T follicular helper cell (primary cell): ENCODE measurements around the gene SMURF1.

Experiments used
- DNase-seq: peaks from one replicate; pipeline ENCODE4 v3.0.0-alpha.2; 2020; ENCODE audit warnings: low read depth

SMURF1 gene

GRCh38 chr7:99029466-99030435, 114.2 kb downstream of the SMURF1 start:
- no peak for DNase-seq

- DNase-seq: no peak
These were observed 115.5 kb downstream of the SMURF1 start for GRCh38 chr7:99028261-99028973.

DNA sequence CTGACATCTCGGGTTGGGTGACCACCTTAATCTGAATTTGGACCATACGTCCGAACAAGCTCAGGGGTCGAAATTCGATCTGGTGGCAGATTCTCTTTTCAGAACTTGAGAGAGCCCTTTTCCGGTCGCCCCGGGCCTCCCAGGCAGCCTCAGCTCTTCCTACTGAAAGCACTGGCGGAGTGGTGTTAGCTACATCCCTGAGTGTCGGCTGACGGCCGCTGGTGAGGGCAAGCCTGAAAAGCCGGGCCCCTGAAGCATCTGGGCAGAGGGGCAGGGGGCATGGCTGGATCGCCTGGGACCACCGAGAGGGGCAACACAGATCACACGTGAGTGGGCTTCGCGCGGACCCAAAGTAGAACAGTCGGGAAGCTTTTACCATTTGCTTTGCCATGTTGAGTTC, 116.1 kb downstream of the SMURF1 start:
- no peak for DNase-seq

DNA sequence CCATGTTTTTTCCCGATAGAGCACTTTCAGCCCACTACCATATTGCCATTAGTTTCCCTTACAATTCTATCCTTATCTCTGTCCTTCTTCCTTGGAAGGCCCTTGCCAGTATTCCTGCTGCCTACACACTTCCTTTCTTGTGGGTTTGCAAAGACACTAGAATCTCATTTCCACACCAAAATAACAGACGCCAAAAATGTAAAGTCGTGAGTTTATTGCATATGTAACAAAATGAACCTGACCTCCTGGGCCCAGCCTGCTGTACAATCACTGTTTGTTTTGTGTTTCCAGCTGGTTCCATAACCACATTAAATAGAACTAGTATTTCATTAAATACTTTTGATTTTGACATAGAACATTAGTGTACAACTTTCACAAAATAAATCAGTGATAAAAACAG, 116.7 kb downstream of the SMURF1 start:
- DNase-seq: no peak

GRCh38 chr7:99024066-99024465, 119.8 kb downstream of the SMURF1 start:
- no peak for DNase-seq

DNA sequence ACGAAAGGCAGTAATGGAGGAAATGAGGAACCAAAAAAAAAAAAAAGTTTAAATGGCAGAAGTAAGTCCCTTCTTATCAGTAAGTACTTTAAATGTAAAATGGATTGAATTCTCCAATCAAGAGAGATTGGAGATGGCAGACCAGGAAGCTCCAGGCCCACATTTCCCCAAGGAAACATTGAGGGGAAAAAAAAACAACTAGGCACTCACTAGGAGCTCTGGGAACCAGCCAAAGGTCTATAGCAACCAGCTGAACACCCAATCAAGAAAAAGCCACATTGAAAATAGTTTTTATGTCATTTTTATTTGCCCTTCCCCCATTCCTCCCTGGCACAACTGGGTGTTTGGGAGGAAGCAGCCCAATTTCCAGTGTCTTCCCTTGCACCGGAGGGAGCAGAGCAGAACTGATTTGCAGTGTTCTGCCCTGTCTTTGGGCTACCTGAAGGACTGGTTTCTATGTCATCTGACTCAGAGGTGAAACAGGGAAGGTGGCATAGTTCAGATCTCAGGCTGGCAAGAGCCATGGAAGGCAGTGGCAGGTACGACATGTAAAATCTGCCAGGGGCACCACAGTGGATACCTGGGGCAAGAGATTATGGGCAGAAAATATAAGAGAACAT, 121.9 kb downstream of the SMURF1 start:
- DNase-seq: no peak

- DNase-seq: no peak
These were observed 123.5 kb downstream of the SMURF1 start for GRCh38 chr7:99020413-99020715.

GRCh38 chr7:99019523-99020412, 124.1 kb downstream of the SMURF1 start:
- no peak for DNase-seq

DNA sequence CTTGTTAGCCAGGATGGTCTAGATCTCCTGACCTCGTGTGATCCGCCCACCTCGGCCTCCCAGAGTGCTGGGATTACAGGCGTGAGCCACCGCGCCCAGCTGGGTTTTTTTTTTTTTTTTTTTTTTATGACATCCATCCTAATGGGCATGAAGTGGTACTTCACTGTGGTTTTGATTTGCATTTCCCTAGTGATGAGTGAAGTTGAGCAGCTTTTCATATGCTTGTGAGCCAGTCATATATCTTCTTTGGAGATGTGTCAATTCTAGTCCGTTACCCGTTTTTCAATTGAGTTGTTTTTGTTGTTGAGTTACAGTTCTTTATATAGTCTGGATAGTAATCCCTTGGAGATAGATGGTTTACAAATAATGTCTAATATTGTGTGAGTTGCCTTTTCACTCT, 127.7 kb downstream of the SMURF1 start:
- DNase-seq: no peak

GRCh38 chr7:99014113-99014985, 129.6 kb downstream of the SMURF1 start:
- no peak for DNase-seq

DNA sequence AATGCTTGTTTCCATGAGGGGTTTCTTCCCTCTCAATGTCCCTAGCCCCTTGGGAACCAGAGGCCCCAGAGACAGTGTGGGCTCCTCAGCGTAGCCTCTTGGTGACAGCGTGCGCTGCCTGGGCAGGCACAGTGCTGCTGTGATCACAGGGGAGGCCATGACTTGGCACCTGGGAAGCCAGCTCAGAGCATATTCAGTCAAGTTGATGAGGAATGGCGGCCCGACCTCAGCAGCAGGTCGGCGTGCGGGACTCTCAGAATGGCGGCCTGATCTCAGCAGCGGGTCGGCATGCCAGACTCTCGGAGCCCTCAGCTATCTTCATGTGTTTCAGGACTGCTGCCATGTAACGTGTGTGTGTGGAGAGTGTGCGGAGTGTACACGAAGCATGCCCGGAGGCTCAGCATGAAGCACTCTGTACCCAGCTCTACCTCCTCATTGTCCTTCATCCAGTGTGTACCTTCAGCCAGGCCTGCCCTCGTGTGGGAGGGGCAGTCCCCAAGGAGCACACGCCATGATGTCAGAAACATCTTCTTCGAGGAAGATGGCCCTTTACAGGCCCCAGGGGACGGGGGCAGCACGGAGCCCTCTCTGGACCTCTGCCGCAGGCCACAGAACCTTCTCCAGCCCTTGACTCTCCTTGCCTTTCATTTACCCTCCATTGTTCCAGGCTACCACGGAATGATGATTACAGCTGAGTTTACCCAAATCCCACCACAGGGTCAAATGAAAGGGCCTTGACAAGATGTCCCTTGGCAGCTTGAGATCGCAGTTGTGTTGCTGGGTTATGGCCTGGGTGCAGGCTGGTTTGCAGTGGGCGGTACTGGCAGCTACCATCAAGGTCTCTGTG, 130.4 kb downstream of the SMURF1 start:
- no peak for DNase-seq

DNA sequence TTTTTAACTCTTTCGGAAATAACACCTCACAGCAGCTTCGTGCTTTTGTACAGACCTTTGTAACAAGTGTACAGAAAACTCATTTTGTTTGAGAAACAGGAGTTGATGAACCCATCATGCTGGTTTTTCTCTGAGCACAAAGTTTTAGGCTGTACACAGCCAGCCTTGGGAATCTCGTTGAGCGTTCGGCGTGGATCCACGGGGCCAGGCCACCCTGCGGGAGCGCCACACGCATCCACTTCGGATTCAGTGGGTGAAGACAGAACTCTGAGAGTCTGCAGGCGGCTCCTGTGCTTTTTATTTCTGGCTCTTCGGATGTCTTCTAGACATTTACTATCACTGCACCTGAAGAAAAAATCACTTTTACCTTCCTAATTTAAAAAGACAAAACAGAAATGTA, 131.2 kb downstream of the SMURF1 start:
- no peak for DNase-seq

DNA sequence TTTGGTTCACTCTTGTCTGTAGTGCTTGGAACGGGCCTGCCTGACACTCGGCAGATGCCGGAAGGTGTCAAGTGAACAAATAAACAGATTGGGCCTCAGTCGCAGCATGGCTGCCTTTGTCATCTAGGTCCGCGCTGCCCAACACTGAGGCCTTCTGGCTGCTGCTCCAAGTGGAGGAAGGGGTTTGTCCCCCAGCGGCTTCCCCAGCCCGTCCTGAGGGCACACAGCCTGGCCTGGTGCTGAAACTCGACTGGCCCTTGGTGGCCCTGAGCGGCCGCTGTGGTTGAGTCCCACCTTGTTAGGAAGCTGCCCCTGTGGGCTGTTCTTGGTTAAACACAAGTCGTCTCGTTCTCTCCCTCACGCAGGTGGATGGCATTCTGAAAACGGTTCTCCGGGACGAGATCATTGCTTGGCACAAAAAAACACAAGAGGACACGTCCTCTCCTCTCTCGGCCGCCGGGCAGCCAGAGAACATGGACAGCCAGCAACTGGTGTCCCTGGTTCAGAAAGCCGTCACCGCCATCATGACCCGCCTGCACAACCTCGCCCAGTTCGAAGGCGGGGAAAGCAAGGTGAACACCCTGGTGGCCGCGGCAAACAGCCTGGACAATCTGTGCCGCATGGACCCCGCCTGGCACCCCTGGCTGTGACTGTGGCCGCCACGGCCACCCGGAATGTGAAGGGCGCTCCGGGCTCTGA, 132.1 kb downstream of the SMURF1 start:
- DNase-seq: no peak

DNA sequence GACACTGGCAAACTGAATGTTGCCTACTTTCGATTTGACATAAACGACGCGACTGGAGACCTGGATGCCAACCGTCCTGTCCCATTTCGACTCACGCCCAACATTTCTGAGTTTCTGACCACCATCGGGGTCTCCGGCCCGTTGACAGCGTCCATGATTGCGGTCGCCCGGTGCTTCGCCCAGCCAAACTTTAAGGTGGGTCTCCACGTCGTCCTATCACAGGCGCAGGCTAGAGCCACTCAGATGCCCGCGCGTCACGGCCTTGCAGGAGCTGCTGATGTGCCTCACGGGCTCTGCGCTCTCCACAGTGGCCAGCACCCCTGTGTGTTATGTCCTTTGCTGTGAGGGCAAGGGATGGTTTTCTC, 132.6 kb downstream of the SMURF1 start:
- no peak for DNase-seq

- DNase-seq: no peak
These were observed 133.6 kb downstream of the SMURF1 start for GRCh38 chr7:99010281-99010680.

DNA sequence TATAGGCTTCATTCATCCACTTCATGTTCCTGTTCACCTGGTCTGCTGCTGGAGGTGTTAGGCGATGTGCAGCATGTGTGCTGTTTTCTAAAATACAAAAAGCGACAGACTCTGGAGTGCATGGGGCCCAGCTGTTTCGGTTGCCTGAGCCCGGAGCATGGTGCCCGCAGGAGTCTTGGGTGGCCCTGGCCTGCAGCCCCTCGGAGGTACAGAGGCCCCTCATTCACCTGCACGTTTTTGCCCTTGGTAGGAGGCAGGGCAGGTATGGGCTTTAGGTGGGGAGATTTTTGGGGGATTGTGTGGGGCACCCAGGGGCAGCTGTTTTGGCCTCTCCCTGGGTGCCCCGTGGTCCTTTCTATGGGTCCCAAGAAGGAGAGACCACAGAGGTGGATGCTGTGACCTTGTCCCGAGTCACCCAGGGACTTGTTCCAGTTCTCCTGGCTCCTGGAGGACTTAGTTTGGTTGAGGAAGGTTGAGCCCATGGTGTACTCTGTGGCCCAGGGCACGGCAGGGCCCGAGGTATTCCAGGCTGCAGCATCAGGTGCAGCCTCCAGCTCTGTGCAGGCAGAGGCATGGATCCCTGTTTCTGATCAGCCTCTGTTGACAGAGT, 134.9 kb downstream of the SMURF1 start:
- DNase-seq: no peak

DNA sequence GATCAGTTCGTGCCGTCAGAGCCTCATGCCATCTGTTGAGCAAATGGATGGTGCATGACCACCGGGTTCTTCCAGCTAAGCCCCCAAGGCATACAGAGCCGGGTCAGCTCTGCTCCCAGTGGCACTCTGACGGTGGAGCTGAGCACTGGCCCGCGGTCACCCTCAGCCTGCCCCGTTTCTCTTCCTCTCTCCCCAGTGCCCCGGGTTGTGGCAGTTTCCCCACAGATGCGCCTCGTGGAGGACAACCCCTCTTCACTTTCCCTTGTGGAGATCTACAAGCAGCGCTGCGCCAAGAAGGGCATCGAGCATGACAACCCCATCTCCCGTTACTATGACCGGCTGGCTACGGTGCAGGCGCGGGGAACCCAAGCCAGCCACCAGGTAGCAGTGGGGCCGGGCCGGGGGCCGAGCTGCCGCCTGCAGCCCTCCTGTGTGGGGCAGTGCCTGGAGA, 135.7 kb downstream of the SMURF1 start:
- DNase-seq: no peak

DNA sequence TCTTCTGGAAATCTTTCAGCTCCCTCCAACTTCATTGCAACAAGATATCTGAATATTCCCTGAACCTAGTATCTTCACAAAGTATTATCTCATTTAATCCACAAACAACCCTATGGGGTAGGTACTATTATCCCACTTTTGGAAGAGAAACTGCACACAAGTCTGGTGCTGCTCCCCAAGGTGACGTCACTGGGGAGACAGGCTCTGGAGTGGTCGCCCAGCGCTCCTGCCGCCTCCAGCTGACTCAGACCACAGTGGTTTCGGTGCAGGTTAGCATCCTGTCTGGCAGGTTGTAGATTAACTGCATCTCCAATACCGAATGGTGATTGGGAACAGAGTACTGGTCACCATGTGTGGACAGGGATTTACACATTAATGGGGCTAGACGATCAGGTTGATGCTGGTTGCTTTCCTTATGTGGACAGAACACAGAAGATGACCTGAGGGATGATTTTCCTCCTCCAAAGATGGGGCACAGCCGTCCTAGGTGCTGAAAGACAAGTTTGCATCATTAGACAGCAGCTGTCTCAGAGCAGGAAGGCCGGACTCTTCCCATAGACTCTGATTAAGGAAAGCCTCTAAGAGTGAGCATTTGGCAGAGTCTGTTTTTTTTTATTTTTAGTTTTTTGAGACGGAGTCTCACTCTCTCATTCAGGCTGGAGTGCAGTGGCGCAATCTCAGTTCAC, 137.0 kb downstream of the SMURF1 start:
- DNase-seq: no peak
